CD4-positive, alpha-beta T cell treated with Interleukin-17A for 1 hour (primary cell): ENCODE data around the gene AMN.

Experiments
- DNase-seq: peaks from one replicate; pipeline ENCODE4 v3.0.0-alpha.2; 2020

AMN gene

GRCh38 chr14:102947321-102948103, 25.0 kb downstream of the AMN start:
- no peak for DNase-seq

DNA sequence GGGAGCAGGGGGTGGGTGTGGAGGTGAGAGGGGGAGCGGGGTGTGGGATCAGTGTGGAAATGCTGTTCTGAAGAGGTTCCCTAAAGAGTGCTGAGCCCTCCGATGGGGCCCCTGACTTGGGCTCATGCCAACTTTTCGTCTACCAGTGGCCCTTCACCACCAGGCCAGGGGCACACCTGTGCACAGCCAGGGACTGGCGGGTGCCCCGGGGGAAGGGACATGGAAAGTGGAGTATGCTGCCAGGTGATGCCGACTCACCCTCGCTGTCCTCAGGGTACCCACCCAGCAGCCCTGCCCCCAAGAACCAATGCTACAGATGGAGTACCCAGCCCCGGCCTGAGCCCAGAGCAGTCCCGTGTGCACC, 26.2 kb downstream of the AMN start:
- no peak for DNase-seq

- DNase-seq, result peak; percentile 35
Observed at GRCh38 chr14:102949062-102949800, 26.8 kb downstream of the AMN start.

GRCh38 chr14:102949801-102950451, 27.5 kb downstream of the AMN start:
- no peak for DNase-seq

DNA sequence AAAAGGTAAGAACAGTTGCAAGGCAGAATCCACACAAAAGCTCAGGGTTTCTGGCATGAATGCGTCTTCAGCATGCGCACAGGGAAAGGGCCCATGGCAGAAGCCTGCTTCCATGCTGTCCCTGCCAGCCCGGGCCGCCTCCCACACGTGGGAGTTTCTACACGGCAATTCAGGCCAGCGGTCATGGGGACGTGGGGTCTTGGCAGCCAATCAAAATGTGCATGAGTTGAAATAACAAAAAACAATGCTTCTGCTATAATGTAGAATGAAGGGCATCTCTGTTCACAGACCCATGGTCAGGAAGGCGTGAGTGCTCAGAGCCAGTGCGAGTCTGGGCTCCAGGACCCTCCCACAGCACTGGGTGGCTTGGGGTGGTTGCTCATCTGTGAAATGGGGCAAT, 28.6 kb downstream of the AMN start:
- no peak for DNase-seq

DNA sequence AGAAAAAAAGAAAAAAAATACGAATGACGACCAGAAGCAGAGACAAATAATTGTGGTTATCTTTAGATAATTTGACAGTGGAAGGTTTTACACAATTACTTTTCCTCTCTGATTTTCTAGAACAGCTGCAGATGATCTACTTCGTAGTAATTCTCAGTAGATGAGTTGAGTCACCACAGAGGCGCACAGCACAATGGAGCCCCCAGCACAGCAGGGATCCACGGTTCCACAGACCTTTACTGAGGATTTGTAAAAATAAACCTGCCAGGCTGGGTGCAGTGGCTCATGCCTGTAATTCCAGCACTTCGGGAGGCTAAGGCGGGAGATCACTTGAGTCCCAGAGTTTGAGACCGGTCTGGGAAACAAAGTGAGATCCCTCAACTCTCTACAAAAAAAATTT, 29.3 kb downstream of the AMN start:
- no peak for DNase-seq

DNA sequence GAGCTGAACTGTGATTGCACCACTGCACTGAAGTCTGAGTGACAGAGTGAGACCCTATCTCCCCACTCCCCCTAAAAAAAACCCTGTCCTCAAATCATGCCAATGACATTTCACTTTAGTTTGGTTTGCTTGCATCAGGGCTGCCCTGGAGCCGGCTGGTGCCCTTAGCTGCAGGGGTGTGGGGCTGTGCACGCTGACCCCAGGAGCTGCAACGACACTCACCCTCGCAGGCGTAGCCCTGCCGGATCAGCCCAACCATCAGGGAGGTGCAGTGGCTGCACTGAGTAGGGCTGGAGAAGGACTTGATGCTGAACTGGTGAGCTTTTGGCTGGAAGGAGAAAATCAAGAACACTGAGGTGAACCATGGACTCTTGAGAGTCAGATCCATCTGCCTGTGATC, 29.8 kb downstream of the AMN start:
- DNase-seq, result no peak

DNA sequence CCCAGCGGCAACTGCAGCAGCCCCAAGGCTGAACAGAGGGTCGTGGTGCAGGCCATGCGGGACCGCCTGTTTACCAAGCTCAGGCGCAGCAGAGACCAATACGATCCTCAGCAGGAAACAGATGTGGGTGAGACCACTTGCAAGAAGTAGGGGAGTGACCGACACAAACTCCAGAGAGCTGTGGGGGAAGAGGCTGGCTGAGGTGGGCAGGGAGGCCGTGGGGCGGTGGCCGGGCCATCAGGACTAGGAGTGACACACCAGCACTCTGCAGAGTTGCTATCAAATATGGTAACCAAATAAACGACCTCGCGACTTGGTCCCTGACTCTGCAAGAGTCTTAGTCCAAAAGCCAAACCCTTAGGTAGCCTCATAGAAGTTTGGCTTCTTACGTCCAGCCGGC, 30.6 kb downstream of the AMN start:
- no peak for DNase-seq

DNA sequence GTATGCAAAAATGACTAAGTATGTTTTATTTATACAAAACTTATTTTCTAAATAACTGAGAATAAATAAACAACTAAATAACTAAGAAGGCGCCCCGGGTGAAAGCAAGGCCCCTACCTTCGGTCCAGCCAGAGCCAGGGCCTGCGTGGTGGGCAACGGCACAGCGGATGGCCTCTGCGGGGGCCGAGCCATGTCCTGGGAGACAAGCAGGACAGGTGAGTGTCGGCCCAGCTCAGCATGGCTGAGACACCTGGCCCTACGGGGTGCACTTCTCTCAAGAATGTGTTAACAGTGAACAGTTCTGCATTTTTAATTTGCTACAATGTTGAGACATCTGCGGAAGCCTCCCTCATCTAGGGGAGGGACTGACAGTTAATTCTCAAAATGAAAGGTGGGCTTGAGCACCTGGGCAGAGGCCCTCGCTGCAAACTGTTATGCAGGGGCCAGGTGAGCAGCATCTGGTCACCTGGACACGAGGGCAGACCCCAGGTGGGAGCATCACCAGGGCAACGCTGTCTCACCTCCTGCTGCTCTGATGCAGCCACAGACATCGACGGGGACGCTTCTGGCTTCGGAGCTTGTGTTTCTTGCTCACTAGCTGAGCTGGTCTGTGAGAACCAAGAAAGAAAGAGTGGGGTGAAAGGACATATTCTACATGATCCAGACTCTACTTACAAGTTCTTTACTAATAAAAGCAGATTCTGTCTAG, 31.8 kb downstream of the AMN start:
- DNase-seq, result no peak

GRCh38 chr14:102955636-102956408, 33.4 kb downstream of the AMN start:
- no peak for DNase-seq

GRCh38 chr14:102957222-102957621, 34.8 kb downstream of the AMN start:
- DNase-seq, result no peak

- DNase-seq, result no peak
Observed at GRCh38 chr14:102958461-102958860, 36.0 kb downstream of the AMN start.

- no peak for DNase-seq
Observed at GRCh38 chr14:102962111-102962627, 39.7 kb downstream of the AMN start.

DNA sequence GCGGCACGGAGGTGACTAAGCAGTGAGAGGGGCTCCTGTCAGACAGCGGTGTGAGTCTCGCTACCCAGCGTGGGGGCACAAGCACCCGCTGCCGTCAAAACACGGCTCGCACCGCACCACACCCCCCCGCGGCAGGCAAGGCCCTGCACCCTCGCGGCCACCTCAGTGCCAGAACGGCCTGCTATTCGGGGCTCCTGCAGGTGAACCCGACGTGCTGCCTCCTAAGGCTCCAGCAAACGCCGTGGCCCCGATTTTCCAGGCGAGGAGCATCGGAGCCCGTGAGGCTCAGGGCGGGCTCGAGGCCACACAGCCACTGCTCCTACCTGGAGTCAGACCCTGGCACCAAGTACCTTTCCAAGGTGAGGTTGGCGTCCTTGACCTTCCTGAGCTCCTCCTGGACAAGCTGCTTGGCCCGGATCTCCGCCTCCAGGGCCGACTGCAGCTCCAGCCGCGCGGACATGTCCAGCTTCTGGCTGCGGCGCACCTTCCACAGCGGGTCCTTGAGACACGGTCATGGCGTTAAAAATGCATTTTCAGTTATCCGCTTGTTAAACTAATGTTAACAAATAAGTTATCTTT, 41.8 kb downstream of the AMN start:
- DNase-seq, result no peak

GRCh38 chr14:102965282-102965681, 42.8 kb downstream of the AMN start:
- DNase-seq, result no peak

DNA sequence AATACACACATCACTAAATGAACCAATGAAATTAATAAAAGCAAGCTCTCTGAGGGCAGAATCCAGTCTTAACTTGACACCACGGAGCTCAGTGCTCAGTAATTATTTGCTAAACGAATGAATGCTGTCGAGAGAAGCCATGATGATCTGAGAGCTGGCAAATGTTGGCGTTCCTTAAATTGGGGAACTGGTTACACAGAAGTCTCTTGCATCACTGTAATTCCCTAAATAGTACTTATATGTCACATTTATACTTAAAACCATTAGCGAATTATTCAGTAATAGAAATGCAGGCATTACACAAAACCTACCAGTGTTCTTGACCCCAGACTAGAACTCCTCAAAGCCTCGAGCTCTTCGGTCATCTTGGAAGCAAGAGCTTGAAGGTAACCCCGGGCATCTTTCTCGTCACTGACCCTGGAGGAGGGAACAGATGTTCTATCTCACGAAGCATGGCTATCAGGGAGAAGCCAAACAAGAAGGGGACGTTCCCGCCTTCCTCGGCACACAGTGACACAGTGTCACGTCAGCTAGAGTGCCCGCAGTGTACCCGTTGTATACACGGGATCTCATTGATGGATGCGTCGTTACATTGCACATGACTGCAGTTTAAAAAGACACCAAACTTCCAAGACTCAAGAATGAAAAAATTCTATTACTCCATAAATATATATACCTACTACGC, 43.6 kb downstream of the AMN start:
- DNase-seq, result no peak

GRCh38 chr14:102966681-102967505, 44.4 kb downstream of the AMN start:
- DNase-seq, result no peak

GRCh38 chr14:102967506-102967795, 45.0 kb downstream of the AMN start:
- DNase-seq, result no peak

GRCh38 chr14:102968306-102968705, 45.8 kb downstream of the AMN start:
- no peak for DNase-seq

DNA sequence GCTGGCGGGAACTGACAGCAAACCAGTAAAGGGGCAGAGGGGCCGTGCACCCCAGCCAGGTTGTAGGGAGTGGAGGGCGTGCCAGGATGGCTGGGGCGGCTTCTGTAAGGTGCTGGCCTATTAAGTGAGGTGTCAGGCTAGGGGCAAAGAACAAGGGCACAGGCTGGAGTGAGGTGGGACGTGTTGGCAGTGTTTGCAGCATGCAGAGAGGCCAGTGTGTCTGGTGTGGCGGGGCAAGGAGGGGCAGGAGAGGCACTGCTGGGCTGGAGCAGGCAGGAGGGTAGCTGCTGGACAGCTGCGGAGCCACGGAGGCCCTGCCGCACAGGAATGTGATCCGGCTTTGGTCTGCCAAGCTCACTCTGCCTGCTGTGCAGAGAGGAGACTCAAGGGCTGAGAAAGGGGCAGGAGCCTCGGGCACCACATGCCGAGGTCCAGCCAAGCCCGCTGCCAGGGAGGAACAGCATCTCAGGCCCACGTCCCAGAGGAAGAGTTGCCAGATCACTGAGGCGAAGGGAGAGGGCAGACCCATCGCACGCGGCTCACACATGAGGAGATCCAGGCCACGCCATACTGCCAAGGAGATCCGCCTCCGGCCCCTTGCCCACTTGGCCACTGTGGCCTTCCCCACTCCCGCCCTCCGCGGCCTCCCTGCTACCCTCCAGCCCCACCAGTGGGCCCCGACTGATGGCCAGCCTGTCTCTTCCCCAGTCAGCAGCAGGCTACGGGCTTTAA, 46.8 kb downstream of the AMN start:
- no peak for DNase-seq
